ENCODE results near the gene NFATC2. TPM values are rescaled to one million over a fixed set of nuclear protein-coding genes. Genes with fewer than 3 reads are reported as not detected.

The NFATC2 gene
- total RNA-seq, 1 experiment from 2014 or later, result 0.61 TPM

DNA sequence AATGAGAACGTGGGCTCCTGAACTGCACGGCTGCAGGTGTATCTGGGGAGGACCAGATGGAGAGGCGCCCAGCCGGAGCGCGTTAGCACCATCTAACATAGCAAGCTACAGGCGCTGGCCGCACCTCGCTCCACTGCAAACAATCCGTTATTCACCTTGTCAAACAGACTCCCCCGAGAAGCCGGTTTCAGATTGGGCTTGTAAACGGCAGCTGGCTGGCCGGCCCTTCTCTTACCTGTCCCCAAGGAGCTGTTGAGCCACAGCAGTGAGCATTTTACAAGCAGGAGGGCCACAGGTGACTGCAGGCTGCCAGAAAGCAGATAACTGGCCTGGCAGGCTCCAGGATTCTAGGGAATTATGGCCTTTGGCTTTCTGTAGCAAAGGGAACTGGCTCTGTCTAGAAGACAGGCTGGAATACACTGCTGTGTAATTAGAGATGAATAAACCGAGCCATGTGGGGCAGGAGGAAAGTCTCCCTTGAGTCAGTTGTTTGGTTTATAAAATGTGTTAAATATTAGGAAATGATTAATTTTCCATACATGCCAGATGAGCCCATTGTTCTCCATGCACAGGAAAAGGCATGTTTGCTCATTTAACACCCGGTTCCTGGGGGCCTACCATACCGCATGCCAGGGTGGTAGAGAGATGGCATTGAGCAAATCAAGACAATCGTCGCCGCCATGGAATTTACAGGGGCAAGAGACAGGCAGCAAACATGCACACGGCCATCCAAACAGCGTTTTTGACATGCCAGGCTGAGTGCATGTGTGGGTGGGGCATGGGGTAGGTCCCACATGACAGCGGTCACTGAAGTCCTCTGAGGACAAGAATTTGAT lies 159.3 kb downstream of the NFATC2 start:
- no peak overlapping the region for H3K4me3 Mint-ChIP-seq
- peaks cover 33 to 35% of the 10 kb centered on the region in 2 experiments for H3K4me1 Mint-ChIP-seq
- no peak overlapping the region for H2BK5ac ChIP-seq (ENCODE audit: insufficient read length, low read length)
- no peak overlapping the region for H3T11ph ChIP-seq (ENCODE audit: low read length)
- H3K56ac ChIP-seq (ENCODE audit: insufficient read length, low read depth, low read length), result no peak overlapping the region
- no peak overlapping the region for H2AK5ac ChIP-seq (ENCODE audit: insufficient read length, low read length)
- no peaks in the 10 kb centered on the region for H3K79me1 ChIP-seq (ENCODE audit: insufficient read depth, low read depth, low read length, poor library complexity, severe bottlenecking)
- no peak overlapping the region; the same call in 1 of the 2 replicates for H3K14ac ChIP-seq (ENCODE audit: insufficient read depth, low read length)
- no peak overlapping the region for H3K4ac ChIP-seq (ENCODE audit: low read depth, low read length)
- no peak for DNase-seq
- no peak overlapping the region for H3K18ac ChIP-seq (ENCODE audit: insufficient read length, low read depth, low read length)
- TF ChIP-seq, protein P1, sequence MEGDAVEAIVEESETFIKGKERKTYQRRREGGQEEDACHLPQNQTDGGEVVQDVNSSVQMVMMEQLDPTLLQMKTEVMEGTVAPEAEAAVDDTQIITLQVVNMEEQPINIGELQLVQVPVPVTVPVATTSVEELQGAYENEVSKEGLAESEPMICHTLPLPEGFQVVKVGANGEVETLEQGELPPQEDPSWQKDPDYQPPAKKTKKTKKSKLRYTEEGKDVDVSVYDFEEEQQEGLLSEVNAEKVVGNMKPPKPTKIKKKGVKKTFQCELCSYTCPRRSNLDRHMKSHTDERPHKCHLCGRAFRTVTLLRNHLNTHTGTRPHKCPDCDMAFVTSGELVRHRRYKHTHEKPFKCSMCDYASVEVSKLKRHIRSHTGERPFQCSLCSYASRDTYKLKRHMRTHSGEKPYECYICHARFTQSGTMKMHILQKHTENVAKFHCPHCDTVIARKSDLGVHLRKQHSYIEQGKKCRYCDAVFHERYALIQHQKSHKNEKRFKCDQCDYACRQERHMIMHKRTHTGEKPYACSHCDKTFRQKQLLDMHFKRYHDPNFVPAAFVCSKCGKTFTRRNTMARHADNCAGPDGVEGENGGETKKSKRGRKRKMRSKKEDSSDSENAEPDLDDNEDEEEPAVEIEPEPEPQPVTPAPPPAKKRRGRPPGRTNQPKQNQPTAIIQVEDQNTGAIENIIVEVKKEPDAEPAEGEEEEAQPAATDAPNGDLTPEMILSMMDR (conservative IDR thresholded peaks at IDR 0.05), result no peak
- no peak overlapping the region for H4K91ac ChIP-seq (ENCODE audit: insufficient read length, low read depth, low read length)
- H2AFZ ChIP-seq (ENCODE audit: low read length), result no peak overlapping the region
- H3K79me2 ChIP-seq (ENCODE audit: insufficient read depth, low read length), result no peaks in the 10 kb centered on the region
- no peak overlapping the region for H2BK15ac ChIP-seq (ENCODE audit: low read depth, low read length)
- no peak overlapping the region for H4K5ac ChIP-seq (ENCODE audit: insufficient read length, low read depth, low read length)
- H4K20me1 ChIP-seq (ENCODE audit: control insufficient read depth, insufficient read depth, insufficient read length), result no peaks in the 10 kb centered on the region
- H3K9ac ChIP-seq (ENCODE audit: extremely low read depth, insufficient read length, low read length), result no peak overlapping the region
- no peak overlapping the region for H4K8ac ChIP-seq (replicated peaks; ENCODE audit: insufficient read length, low read depth, low read length)
- no peak overlapping the region for H2BK20ac ChIP-seq (ENCODE audit: low read depth, low read length, poor library complexity, severe bottlenecking)
- no peak overlapping the region for H3K4me2 ChIP-seq (ENCODE audit: insufficient read depth, insufficient read length, low read length)
- H3K23me2 ChIP-seq (ENCODE audit: insufficient read length, low read depth, low read length, poor library complexity, severe bottlenecking), result no peaks in the 10 kb centered on the region
- no peak overlapping the region for H3K27ac ChIP-seq (ENCODE audit: insufficient read length, low read depth, low read length)
- no peaks in the 10 kb centered on the region; the same call in 1 of the 2 replicates for H3K27me3 ChIP-seq (ENCODE audit: insufficient read depth, low read length)
- no peak overlapping the region for H2BK12ac ChIP-seq (ENCODE audit: insufficient read length, low read depth, low read length)
- no CpG with 5 or more reads among the region's 23 CpGs for WGBS (ENCODE audit: extremely low coverage, insufficient read length, low lambda C conversion rate)
- H3K23ac ChIP-seq (ENCODE audit: insufficient read length, low read depth, low read length), result no peak overlapping the region
- no peaks in the 10 kb centered on the region for H3K36me3 Mint-ChIP-seq (ENCODE audit: insufficient read depth in 1 of 3, low read depth in 3 of 3)
- H3K27ac Mint-ChIP-seq, result no peak overlapping the region
- H3K9me3 ChIP-seq (ENCODE audit: control insufficient read depth, low read depth, low read length), result no peaks in the 10 kb centered on the region
- H2BK120ac ChIP-seq (ENCODE audit: low read depth, low read length, poor library complexity, severe bottlenecking), result no peak overlapping the region
- H3K9me3 Mint-ChIP-seq, result no peaks in the 10 kb centered on the region
- H3K27me3 Mint-ChIP-seq (ENCODE audit: low read depth), result peaks cover 10% of the 10 kb centered on the region
- H3K4me1 ChIP-seq (ENCODE audit: insufficient read depth, low read length), result peaks cover 4% of the 10 kb centered on the region; the same call in 1 of the 2 replicates
